HCT116 (cell line): ENCODE results near the gene CLPX. TPM values are rescaled to one million over a fixed set of nuclear protein-coding genes. Genes with fewer than 3 reads are reported as not detected.

ENCODE experiments used
- ATAC-seq: fragments of 200-7000 bp; cut with Tn5 transposase; 2 replicates; pipeline ENCODE4 v1.9.1; 2020; ENCODE audit warnings: mild to moderate bottlenecking, moderate library complexity
- BruUV-seq: library from RNA; stranded (reverse); fragments of 400-500 nt; replicated peaks from 2 replicates; lab custom pipeline; 2021; lab: Mats Ljungman, UMichigan
- CTCF ChIA-PET: fragments of 300-600 bp; sonication (Branson Sonifier 250); formaldehyde crosslinking; loops from one replicate; lab custom pipeline; 2021; ENCODE audit warnings: antibody characterized with exemption; lab: Charles Lee
- POLR2A ChIA-PET: fragments of 300-600, 350-600 bp; sonication (Branson Sonifier 250); formaldehyde crosslinking; loops from one replicate; lab custom pipeline; 2021; ENCODE audit warnings: antibody characterized with exemption; lab: Charles Lee
- RAD21 ChIA-PET, 2 experiments: fragments of 300-600 bp; sonication (Branson Sonifier 250); formaldehyde crosslinking; loops; one replicate each; lab custom pipeline; 2023; ENCODE audit warnings: low total read pairs in 2 of 2; ENCODE audit not compliant: uncharacterized antibody in 2 of 2, unreplicated experiment in 2 of 2, low non-redundant PET in 1 of 2; lab: Charles Lee
- DNase-seq: peaks from one replicate; pipeline ENCODE4 v3.0.0-alpha.2; 2010; ENCODE audit warnings: low read depth, low spot score
- H2AFZ ChIP-seq: fragments of 200-600 bp; shearing (Covaris generic), sonication (generic); 2 replicates; pipeline ENCODE4 v1.6.1; 2017; ENCODE audit warnings: low read depth, mixed run types, mixed read lengths, antibody characterized with exemption, low read length; ENCODE audit not compliant: poor library complexity, severe bottlenecking
- H3K27ac ChIP-seq: 2 replicates; pipeline ENCODE4 v1.5.1; 2012; ENCODE audit warnings: low read depth, low read length
- H3K27me3 ChIP-seq: fragments of 200-600 bp; sonication (generic); 2 replicates; pipeline ENCODE4 v1.6.1; 2016; ENCODE audit warnings: mixed run types, low read length, mixed read lengths; ENCODE audit not compliant: insufficient read depth
- H3K36me3 ChIP-seq, 2 experiments: fragments of 200-500 bp in 1 of 2; fragments of 200-600 bp in 1 of 2; sonication (Bioruptor generic) in 1 of 2; sonication (generic) in 1 of 2; 2 replicates each; pipeline versions ENCODE4 v1.5.1 to v1.6.1; 2014 to 2016; ENCODE audit warnings: low read length in 2 of 2, inconsistent platforms in 1 of 2, mixed read lengths in 1 of 2, mixed run types in 1 of 2; ENCODE audit not compliant: insufficient read depth in 2 of 2, control insufficient read depth in 1 of 2
- H3K4me1 ChIP-seq, 2 experiments: fragments of 200-600 bp in 1 of 2; sonication (generic) in 1 of 2; 2 replicates each; pipeline versions ENCODE4 v1.5.1 to v1.6.1; 2012 to 2017; ENCODE audit warnings: low read length in 2 of 2, inconsistent platforms in 1 of 2, mild to moderate bottlenecking in 1 of 2, mixed read lengths in 1 of 2, mixed run types in 1 of 2, moderate library complexity in 1 of 2; ENCODE audit not compliant: insufficient read depth in 2 of 2, control insufficient read depth in 1 of 2
- H3K4me2 ChIP-seq: fragments of 200-600 bp; sonication (generic); 2 replicates; pipeline ENCODE4 v1.6.1; 2017; ENCODE audit warnings: mixed run types, low read length, mixed read lengths
- H3K4me3 ChIP-seq, 2 experiments: fragments of 200-600 bp in 1 of 2; sonication (generic) in 1 of 2; replicated peaks in 1 of 2; 2 replicates each; pipeline ENCODE4 v1.5.1; 2011 to 2016; ENCODE audit warnings: low read length in 2 of 2, control low read depth in 1 of 2, low read depth in 1 of 2, mild to moderate bottlenecking in 1 of 2, mixed read lengths in 1 of 2, mixed run types in 1 of 2
- H3K79me2 ChIP-seq: fragments of 200-600 bp; sonication (generic); 2 replicates; pipeline ENCODE4 v1.6.1; 2017; ENCODE audit warnings: mild to moderate bottlenecking, mixed run types, low read length, moderate library complexity, mixed read lengths; ENCODE audit not compliant: insufficient read depth
- H3K9ac ChIP-seq: fragments of 200-600 bp; sonication (generic); 2 replicates; pipeline ENCODE4 v1.6.1; 2016; ENCODE audit warnings: low read length, mixed read lengths
- H3K9me2 ChIP-seq: fragments of 200-600 bp; sonication (generic), shearing (Covaris generic); 2 replicates; pipeline ENCODE4 v1.6.1; 2017; ENCODE audit warnings: mixed run types, mild to moderate bottlenecking, moderate library complexity; ENCODE audit not compliant: insufficient read depth
- H3K9me3 ChIP-seq, 2 experiments: fragments of 200-500 bp in 1 of 2; fragments of 200-600 bp in 1 of 2; sonication (Bioruptor generic) in 1 of 2; sonication (generic) in 1 of 2; 2 replicates each; pipeline ENCODE4 v1.6.1; 2014 to 2017; ENCODE audit warnings: low read length in 2 of 2, mixed read lengths in 2 of 2, inconsistent platforms in 1 of 2, low read depth in 1 of 2, mild to moderate bottlenecking in 1 of 2, mixed run types in 1 of 2, moderate library complexity in 1 of 2; ENCODE audit not compliant: control insufficient read depth in 1 of 2, insufficient read depth in 1 of 2
- H4K20me1 ChIP-seq: fragments of 200-600 bp; sonication (generic), shearing (Covaris generic); 2 replicates; pipeline ENCODE4 v1.6.1; 2017; ENCODE audit warnings: mixed run types, mild to moderate bottlenecking, moderate library complexity; ENCODE audit not compliant: insufficient read depth
- CTCF ChIP-seq, 3 experiments: fragments of 200-600 bp in 1 of 3; sonication (generic) in 1 of 3; IDR thresholded peaks in 2 of 3; conservative IDR thresholded peaks in 1 of 3; 2 replicates each; pipeline ENCODE4 v1.5.1; 2012 to 2017; ENCODE audit warnings: low read depth in 2 of 3, low read length in 2 of 3, antibody characterized with exemption in 1 of 3, borderline replicate concordance in 1 of 3, control low read depth in 1 of 3, mild to moderate bottlenecking in 1 of 3, mixed read lengths in 1 of 3, mixed run types in 1 of 3, moderate library complexity in 1 of 3; ENCODE audit not compliant: insufficient read depth in 1 of 3
- ELF1 ChIP-seq: IDR thresholded peaks from 2 replicates; pipeline ENCODE4 v1.6.1; 2012; ENCODE audit warnings: low read depth, borderline replicate concordance
- RAD21 ChIP-seq: IDR thresholded peaks from 2 replicates; pipeline ENCODE4 v1.6.1; 2012; ENCODE audit warnings: low read depth, mild to moderate bottlenecking
- REST ChIP-seq: IDR thresholded peaks from 2 replicates; pipeline ENCODE4 v1.6.1; 2012; ENCODE audit warnings: low read depth
- SP1 ChIP-seq: IDR thresholded peaks from 2 replicates; pipeline ENCODE4 v1.6.1; 2012; ENCODE audit warnings: low read depth
- intact Hi-C: fragments of 100-400 bp; cut with micrococcal nuclease; formaldehyde crosslinking; loops from 2 replicates; pipeline ENCODE4 v1.10.0; 2022
- total RNA-seq: library from RNA; stranded (reverse); gene quantifications from one replicate; pipeline ENCODE4 v1.2.1, GENCODE V29; 2021; ENCODE audit not compliant: unreplicated experiment

Gene CLPX
- total RNA-seq, 1 experiment from 2014 or later: 64.1 TPM

GRCh38 chr15:65192016-65192415, 6.9 kb upstream of the CLPX start:
- peak; percentile 49 for DNase-seq
- no peak overlapping the region for H3K9ac ChIP-seq
- ChIA-PET CTCF (no interaction called here), RAD21 (no interaction called here)
- H3K4me2 ChIP-seq: no peak overlapping the region
- no peak overlapping the region for H3K4me3 ChIP-seq
- H3K27ac ChIP-seq: no peak overlapping the region
- no peak overlapping the region for H2AFZ ChIP-seq
- peaks cover 10 to 17% of the 10 kb centered on the region in 2 experiments for H3K4me1 ChIP-seq
- no peaks in the 10 kb centered on the region for H3K36me3 ChIP-seq
- H3K9me2 ChIP-seq: no peaks in the 10 kb centered on the region
- no peaks in the 10 kb centered on the region for H3K27me3 ChIP-seq
- TF ChIP-seq REST (no peak), SP1 (peak; percentile 15; the same call in 1 of the 2 replicates)
- TF ChIP-seq, all 23 proteins: peak for 1
- peak; percentile 61 for ATAC-seq
- Histone ChIP-seq H3K9me3 (no peaks in the 10 kb centered on the region), H3K79me2 (no peaks in the 10 kb centered on the region), H4K20me1 (no peaks in the 10 kb centered on the region)
- BruUV-seq: no TSS peak
- intact Hi-C loops: no loop called here
- POLR2A ChIA-PET: interaction anchor here (3.4 kb wide), 1 partner anchor 113 kb away, joined by 16 read pairs; the partner anchor contains the start of gene RNU5B-1

GRCh38 chr15:65189102-65189740, 4.1 kb upstream of the CLPX start:
- ATAC-seq: peak; percentile 45
- Histone ChIP-seq H3K9ac (0 out of 2 replicates have a peak overlapping the region, but pooled peaks have one; percentile 29), H3K9me3 (no peaks in the 10 kb centered on the region), H3K9me2 (no peaks in the 10 kb centered on the region), H3K4me2 (peak overlapping the region; percentile 52; the same call in 1 of the 2 replicates), H4K20me1 (no peaks in the 10 kb centered on the region), H3K4me1 (peaks cover 14 to 24% of the 10 kb centered on the region in 2 experiments), H2AFZ (peak overlapping the region; percentile 87), H3K27me3 (no peaks in the 10 kb centered on the region), H3K79me2 (peaks cover 8% of the 10 kb centered on the region), H3K36me3 (no peaks in the 10 kb centered on the region), H3K27ac (no peak overlapping the region; the same call in 1 of the 2 replicates), H3K4me3 (no peak overlapping the region)
- peak; percentile 63 for DNase-seq
- POLR2A ChIA-PET: interaction anchor here (1.4 to 5.2 kb wide), 4 partner anchors 18 to 116 kb away, joined by 4 to 72 read pairs (median 11); partner anchors contain the start of gene RNU5B-1
- CTCF ChIA-PET: interaction anchor here (1.0 to 2.1 kb wide), 5 partner anchors 82 to 115 kb away, joined by 3 to 14 read pairs (median 4); partner anchors contain the start of gene RNU5B-1
- intact Hi-C loops: loop anchor here (1.0 to 5.0 kb wide), 6 partner anchors 82 to 213 kb away; partner anchors contain the start of gene RNU5B-1
- RAD21 ChIA-PET: no interaction called here
- no TSS peak for BruUV-seq
- peak; percentile 72 to 92 (median 89) for TF ChIP-seq CTCF (IDR thresholded peaks at IDR 0.05 in 2 of 3, conservative IDR thresholded peaks at IDR 0.05 in 1 of 3; ENCODE audit: borderline replicate concordance in 1 of 3, insufficient read depth in 1 of 3, low read depth in 2 of 3, low read length in 2 of 3)
- no peak for TF ChIP-seq ELF1
- TF ChIP-seq RAD21: peak; percentile 95
